GM19043 (cell line): ENCODE data around the gene RNF223.

Experiments
- ATAC-seq: cut with Tn5 transposase; IDR thresholded peaks from one replicate; pipeline ENCODE4 v1.9.1; 2021; ENCODE audit warnings: low read depth; ENCODE audit not compliant: unreplicated experiment

RNF223 gene

GRCh38 chr1:1073743-1074587, at the start of gene RNF223:
Gene RNF223, minus strand, starts transcription at chr1:1074306. Its CDS starts 1,740 bp downstream, at chr1:1072566.
- ATAC-seq = no peak

GRCh38 chr1:1122981-1123480, 48.9 kb upstream of the RNF223 start:
- no peak for ATAC-seq

DNA sequence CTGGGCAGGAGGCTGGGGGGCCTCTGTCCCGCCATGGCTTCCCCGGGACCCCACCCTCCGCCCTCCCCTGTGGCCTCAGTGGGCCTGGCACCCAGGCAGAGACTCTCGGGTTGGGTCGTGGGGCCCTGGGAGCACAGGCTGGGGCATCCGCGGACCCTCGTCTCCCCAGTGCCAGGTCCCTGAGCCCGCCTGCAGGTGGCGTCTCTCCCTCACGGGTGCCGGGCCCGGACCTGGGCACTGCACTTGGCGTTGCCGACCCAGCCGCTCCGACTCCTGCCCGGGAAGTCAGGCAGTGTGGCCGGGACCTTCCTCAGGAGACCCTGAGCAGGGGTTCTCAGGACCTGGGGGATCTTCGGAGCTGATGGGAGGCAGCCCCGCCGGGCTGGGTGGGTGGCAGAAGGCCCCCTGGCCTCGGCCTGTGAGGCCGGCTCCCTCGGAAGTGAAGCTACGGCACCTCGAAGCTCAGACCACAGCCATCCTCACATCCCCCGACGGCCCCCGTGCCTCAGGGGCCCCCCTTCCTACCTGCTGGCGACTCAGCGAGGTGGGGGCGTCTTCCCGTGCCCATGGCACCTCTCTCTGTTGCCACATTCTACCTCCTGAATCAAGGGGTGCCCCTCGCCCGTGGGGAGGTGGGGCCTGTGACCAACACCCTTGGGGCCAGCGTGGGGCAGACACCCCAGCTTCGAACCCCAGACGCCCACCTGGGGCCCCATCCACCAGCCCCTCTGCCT, 48.1 kb upstream of the RNF223 start:
- ATAC-seq = peak; percentile 57

DNA sequence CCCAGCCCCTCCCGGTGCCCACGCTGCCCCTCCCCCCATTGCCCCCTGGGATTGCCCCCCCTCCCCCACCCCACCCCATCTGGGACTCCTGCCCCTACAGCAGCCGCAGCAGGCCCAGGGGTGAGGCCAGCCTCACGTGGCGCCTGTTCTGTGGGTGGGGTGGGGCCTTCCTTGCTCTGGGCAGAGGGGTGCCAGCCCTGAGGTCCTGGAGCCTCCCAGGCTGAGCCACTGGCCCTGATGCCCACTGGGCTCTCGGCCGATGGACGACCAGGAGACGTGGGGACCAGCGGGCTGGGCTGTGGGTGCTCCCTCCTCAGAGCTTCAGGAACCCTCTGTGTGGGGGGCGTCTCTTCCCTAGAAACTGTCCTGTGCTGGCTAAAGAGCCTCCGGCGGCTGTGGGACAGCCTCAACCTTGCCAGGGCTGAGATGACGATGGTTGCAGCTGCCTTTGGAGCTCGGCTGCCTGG, 47.5 kb upstream of the RNF223 start:
- no peak for ATAC-seq

DNA sequence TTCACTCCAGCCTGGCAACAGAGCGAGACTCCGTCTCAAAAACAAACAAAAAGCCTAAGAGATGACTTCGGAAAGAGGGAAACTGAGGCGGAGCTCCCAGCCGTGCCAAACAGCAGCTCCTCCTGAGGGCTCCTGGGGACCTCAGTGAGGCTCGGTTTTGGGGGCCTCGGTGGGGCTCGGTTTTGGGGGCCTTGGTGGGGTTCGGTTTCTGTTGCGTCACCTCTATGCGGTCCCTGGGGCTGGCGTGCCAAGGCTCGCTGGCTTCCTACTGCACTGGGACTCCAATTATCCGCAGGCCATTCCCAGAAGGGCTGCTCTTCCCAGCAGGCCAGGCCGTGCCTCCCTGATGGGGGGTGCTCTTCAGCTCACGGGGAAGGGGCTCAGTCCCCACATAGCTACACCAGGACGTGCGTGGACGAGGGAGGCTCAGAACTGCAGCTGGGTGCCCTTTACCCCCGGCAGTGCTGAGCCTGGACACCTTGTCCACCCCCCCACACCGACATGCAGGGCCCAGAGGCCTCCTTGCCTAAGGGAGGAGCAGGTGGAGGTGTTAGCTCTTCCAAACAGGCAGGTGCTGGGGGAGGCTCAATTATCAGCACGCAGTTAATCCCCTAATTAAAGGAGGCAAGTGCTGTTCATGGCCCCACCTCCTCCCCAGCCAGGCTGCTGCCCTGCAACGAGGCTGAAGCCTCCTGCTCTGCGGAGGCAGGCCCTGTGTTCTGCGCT, 46.9 kb upstream of the RNF223 start:
- no peak for ATAC-seq

GRCh38 chr1:1120096-1120495, 46.0 kb upstream of the RNF223 start:
- ATAC-seq = no peak

- ATAC-seq = no peak
Observed at GRCh38 chr1:1119272-1119890, 45.3 kb upstream of the RNF223 start.

DNA sequence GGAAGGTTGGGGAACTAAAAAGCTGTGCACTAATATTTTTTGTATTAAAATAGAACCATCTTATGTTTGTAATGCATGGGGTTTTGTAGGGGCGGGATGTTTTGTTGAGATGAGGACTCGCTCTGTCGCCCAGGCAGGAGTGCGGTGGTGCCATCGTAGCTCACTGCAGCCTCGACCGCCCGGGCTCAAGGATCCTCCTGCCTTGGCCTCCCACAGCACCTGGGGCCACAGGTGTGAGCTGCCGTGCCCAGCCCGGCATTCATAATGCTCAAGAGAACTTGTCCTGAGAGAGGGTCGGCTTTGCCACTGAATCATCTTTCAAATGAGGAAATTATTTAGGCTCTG, 44.7 kb upstream of the RNF223 start:
- ATAC-seq = no peak

DNA sequence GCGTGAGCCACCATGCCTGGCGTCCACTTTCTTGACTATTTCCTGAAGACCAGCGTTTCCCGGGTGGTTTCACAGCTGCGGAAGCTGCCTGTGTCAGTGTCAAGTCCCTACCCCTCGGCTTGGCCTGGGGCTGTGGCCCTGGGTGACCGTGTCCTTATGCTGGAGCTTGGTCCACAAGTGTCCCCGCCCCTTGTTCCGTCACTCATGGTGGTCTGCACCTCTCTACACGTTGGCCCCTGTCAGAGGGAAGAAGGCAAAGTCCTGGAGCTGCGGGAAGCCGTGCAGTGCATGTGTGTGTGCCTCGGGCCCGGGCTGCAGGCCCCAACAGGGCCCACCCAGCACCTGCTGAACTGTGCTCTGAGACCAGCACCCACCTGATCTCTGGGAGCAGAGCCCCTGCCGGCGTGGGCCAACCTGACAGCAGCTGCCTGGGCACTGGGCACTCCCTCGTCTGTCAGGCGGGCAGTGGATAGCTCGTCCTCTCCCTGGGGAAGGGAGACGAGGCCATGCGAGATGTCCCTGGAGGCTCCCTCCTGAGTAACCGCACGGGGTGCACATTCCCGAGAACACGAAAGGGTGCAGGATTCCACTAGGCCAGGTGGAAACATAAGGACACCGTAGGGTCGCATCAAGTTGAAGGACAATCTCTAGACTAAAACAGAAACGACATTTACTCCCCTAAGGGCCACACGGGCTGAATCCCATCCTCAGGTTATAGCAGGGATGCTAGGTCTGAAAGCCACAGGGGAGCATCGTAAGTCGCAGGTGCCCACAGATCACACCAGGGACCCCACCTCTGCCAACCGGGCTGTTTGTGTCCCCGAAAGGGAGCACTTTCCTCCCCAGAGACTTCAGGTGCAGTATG, 44.1 kb upstream of the RNF223 start:
- ATAC-seq = no peak

DNA sequence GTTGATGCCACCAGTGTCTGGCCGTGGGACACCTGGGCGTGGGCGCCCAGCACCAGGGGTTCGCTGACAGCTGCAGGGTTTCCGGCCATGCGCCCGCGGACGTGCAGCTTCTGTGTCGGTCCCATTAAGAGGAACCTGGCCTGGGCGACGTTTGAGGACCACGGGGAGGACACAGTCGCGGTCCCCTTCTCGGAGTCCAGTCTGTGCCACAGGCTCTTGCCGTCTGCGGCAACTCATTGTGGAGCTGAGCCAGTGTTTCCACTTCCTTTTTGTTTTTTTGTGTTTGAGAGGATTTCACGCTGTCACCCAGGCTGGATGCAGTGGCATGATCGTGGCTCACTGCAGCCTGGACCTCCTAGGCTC, 43.3 kb upstream of the RNF223 start:
- ATAC-seq = no peak

DNA sequence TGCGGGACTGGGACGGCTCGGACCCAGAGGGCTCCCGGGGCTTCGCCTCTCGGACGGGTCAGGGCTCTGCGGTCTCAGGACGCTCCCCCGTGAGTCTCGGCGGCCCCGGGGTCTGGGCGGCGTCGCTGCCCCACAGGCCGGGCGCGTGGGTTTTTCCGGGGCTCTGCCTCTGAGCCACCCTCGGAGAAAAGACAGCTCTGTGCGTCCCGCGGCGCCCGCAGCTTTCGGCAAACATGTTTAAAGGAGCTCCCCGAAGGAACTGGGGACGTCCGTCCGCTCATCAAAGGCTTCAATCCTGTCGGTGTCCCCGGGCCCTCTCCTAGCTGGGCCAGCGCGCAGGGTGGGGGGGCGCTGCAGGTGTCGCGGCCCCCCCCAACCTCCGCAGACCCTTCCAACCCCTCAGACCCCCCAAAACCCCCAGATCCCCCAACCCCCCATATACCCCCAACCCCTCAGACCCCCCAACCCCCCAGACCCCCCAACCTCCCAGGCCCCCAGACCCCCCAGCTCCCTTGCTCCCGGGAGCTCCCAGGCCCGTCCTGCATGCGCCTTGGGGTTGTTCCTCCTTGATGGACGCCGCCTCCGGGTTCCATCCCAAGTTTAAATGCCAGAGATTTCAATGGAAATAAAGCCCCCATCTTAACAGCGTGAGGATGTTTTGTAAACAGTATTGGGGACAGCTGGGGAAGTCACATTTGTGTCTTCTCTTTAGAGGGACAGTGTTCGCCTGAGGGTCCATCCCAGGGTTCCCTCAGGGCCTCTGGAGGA, 42.8 kb upstream of the RNF223 start:
- ATAC-seq = no peak

DNA sequence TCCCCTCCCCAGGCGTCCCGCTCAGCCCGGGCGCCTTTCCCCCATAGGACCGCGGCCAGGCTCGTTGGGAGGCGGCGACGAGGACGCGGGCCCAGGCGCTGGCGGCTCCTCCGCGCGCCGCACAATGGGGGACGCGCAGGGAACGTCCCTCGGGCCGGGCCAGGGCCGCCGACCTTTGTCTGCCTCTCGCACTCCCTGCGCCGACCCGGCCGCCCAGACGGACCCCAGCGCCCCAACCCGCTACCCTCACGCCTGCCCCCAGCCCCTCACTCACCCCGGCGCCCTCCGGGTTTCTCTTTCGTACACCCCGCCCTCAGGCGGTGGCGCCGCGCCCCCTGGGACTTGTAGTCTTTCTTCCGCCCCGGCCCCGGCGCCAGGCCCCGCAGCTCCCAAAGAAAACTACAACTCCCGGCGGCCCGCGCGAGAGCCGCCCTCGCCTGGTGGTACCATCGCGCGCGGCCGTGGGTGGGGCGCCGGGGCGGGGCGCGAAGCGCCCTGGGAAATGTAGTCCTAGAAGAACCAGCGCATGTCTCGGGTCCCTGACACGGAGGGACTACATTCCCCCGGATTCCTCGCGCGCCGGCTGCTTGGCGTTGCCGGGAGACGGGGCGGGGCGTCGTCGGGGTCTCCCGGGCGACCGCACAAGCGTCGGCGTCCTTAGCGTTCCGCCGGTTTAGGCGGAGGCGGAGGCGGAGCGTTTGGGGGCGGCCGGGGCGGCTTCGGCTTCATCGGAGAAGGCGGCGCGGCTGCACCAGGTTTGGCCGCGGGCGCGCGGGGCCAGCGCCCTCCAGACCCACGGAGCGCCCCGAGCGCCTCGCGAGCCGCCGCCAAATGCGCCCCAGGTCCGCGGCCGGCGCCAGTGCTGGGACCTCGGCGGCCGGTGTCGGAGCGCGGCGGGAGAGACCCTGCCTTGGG, 41.9 kb upstream of the RNF223 start, which contains the start of gene C1orf159:
Gene C1orf159, minus strand, starts transcription at position 304 of the 915 bp plus-strand sequence. CDS start 24,546 bp downstream, outside the sequence.
- ATAC-seq = peak; percentile 94

GRCh38 chr1:1115136-1115785, 41.2 kb upstream of the RNF223 start:
- no peak for ATAC-seq

- ATAC-seq = no peak
Observed at GRCh38 chr1:1114431-1114830, 40.3 kb upstream of the RNF223 start.

- ATAC-seq = no peak
Observed at GRCh38 chr1:1112237-1112985, 38.3 kb upstream of the RNF223 start.

GRCh38 chr1:1111516-1112236, 37.6 kb upstream of the RNF223 start:
- no peak for ATAC-seq
